ENCODE data around the gene HEMK1.
A peak's percentile ranks its signal among the peaks of the same experiment; 100 is the strongest.

The HEMK1 gene

GRCh38 chr3:50545781-50546180 is 23.5 kb upstream of the HEMK1 start:
- ChIA-PET CTCF (interaction anchor here (1.0 to 18.5 kb wide), 3 partner anchors 9 to 197 kb away, joined by 4 to 257 read pairs (median 8); no protein-coding TSS in a partner anchor), POLR2A (no interaction called here)
- DNase-seq, result no peak
- H3K4me1 ChIP-seq (ENCODE audit: control extremely low read depth in 1 of 4, control insufficient read depth in 4 of 4, insufficient read depth in 4 of 4, low read length in 3 of 4), result peaks cover 0 to 2% (median 0%) of the 10 kb centered on the region in 4 experiments
- peaks cover 0 to 3% (median 0%) of the 10 kb centered on the region in 5 experiments for H3K27me3 ChIP-seq (replicated peaks in 2 of 5; ENCODE audit: control insufficient read depth in 4 of 5, insufficient read depth in 5 of 5, low read length in 4 of 5)
- H3K36me3 ChIP-seq (ENCODE audit: control insufficient read depth in 4 of 4, insufficient read depth in 4 of 4, low read length in 3 of 4), result no peaks in the 10 kb centered on the region
- no peak overlapping the region for H3K27ac ChIP-seq (ENCODE audit: insufficient read depth in 1 of 2, low read depth in 1 of 2, low read length in 2 of 2, poor library complexity in 1 of 2, severe bottlenecking in 2 of 2)
- H3K9me3 ChIP-seq (ENCODE audit: control extremely low read depth in 1 of 5, control insufficient read depth in 4 of 5, insufficient read depth in 2 of 5, low read depth in 1 of 5, low read length in 4 of 5), result no peaks in the 10 kb centered on the region
- WGBS (ENCODE audit: insufficient coverage), result 100% methylated on average over 1 of the region's 1 CpG
- H3K4me3 ChIP-seq (ENCODE audit: control insufficient read depth in 1 of 7, extremely low read depth in 1 of 7, insufficient read depth in 4 of 7, low read depth in 2 of 7, low read length in 6 of 7), result no peak overlapping the region

DNA sequence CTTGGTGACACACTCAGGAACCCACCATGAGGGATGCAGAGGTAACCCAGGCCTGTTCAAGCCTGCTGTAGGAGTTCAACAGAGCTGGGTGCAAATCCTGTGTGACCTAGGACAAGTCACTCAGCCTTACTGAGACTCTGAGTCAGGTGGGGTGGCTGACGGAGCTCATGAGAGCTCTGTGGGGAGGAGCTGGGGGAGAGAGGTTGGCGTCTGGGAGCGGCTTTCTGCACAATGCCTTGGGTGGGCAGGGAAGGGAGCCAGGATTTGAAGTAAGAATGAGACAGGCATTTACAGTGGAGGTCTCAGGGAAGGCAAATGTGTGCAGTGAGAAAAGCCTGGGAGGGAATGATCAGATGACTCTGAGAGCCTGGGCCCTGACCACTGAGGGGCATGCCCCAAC is 20.1 kb upstream of the HEMK1 start:
- Histone ChIP-seq H3K4me3 (ENCODE audit: control insufficient read depth in 1 of 7, extremely low read depth in 1 of 7, insufficient read depth in 4 of 7, low read depth in 2 of 7, low read length in 6 of 7) (no peak overlapping the region), H3K36me3 (ENCODE audit: control insufficient read depth in 4 of 4, insufficient read depth in 4 of 4, low read length in 3 of 4) (no peaks in the 10 kb centered on the region), H3K9me3 (ENCODE audit: control extremely low read depth in 1 of 5, control insufficient read depth in 4 of 5, insufficient read depth in 2 of 5, low read depth in 1 of 5, low read length in 4 of 5) (no peaks in the 10 kb centered on the region), H3K4me1 (ENCODE audit: control extremely low read depth in 1 of 4, control insufficient read depth in 4 of 4, insufficient read depth in 4 of 4, low read length in 3 of 4) (peaks cover 0 to 6% (median 1%) of the 10 kb centered on the region in 4 experiments), H3K27ac (ENCODE audit: insufficient read depth in 1 of 2, low read depth in 1 of 2, low read length in 2 of 2, poor library complexity in 1 of 2, severe bottlenecking in 2 of 2) (no peak overlapping the region), H3K27me3 (replicated peaks in 2 of 5; ENCODE audit: control insufficient read depth in 4 of 5, insufficient read depth in 5 of 5, low read length in 4 of 5) (peaks cover 0 to 3% (median 0%) of the 10 kb centered on the region in 5 experiments)
- ChIA-PET CTCF (interaction anchor here (0.8 to 18.5 kb wide), 19 partner anchors 11 to 830 kb away, joined by 3 to 257 read pairs (median 3); partner anchors contain the start of gene CACNA2D2), POLR2A (no interaction called here)
- no peak for DNase-seq
- WGBS (ENCODE audit: insufficient coverage), result 100% methylated on average over 3 of the region's 3 CpGs

DNA sequence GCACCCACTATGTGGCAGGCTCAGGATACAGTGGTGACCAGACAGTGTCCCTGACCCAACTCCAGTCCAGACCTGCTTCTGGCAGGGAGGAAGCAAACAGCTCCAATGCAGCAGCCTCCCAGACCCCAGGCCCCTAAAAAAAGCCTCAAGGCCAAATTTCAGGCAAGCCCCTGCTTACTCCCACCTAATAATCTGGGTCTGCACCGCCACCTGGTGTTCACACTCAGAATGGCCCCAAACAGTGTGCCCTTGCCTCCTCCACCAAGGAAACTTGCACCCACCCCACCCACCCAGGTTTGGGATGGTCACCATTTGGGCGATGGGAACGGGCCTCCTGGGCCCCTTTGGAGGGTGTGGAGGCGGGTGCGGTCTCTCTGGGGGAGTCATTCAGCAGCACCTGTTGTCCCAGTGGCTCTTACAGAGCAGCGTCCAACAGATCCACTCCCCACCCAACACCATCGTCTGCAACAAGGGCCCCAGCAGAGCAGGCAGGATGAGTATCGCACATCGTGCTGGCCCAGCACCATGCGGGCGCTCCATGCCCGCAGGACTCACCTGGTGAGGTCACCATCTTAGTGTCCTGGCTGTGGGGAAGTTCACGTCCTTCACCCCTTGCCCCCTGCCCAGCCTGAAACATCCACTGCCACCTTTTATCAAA is 19.1 kb upstream of the HEMK1 start:
- POLR2A ChIA-PET, result no interaction called here
- 73% methylated on average over 6 of the region's 13 CpGs for WGBS (ENCODE audit: insufficient coverage)
- peak; percentile 63 to 74 (median 64) for DNase-seq
- Histone ChIP-seq H3K9me3 (ENCODE audit: control extremely low read depth in 1 of 5, control insufficient read depth in 4 of 5, insufficient read depth in 2 of 5, low read depth in 1 of 5, low read length in 4 of 5) (no peaks in the 10 kb centered on the region), H3K4me3 (ENCODE audit: control insufficient read depth in 1 of 7, extremely low read depth in 1 of 7, insufficient read depth in 4 of 7, low read depth in 2 of 7, low read length in 6 of 7) (no peak overlapping the region), H3K27ac (ENCODE audit: insufficient read depth in 1 of 2, low read depth in 1 of 2, low read length in 2 of 2, poor library complexity in 1 of 2, severe bottlenecking in 2 of 2) (no peak overlapping the region), H3K4me1 (ENCODE audit: control extremely low read depth in 1 of 4, control insufficient read depth in 4 of 4, insufficient read depth in 4 of 4, low read length in 3 of 4) (peaks cover 0 to 6% (median 1%) of the 10 kb centered on the region in 4 experiments), H3K27me3 (replicated peaks in 2 of 5; ENCODE audit: control insufficient read depth in 4 of 5, insufficient read depth in 5 of 5, low read length in 4 of 5) (no peaks in the 10 kb centered on the region), H3K36me3 (ENCODE audit: control insufficient read depth in 4 of 4, insufficient read depth in 4 of 4, low read length in 3 of 4) (no peaks in the 10 kb centered on the region)
- CTCF ChIA-PET, result interaction anchor here (0.8 to 18.5 kb wide), 22 partner anchors 8 to 829 kb away, joined by 3 to 257 read pairs (median 4); partner anchors contain the start of gene CISH

DNA sequence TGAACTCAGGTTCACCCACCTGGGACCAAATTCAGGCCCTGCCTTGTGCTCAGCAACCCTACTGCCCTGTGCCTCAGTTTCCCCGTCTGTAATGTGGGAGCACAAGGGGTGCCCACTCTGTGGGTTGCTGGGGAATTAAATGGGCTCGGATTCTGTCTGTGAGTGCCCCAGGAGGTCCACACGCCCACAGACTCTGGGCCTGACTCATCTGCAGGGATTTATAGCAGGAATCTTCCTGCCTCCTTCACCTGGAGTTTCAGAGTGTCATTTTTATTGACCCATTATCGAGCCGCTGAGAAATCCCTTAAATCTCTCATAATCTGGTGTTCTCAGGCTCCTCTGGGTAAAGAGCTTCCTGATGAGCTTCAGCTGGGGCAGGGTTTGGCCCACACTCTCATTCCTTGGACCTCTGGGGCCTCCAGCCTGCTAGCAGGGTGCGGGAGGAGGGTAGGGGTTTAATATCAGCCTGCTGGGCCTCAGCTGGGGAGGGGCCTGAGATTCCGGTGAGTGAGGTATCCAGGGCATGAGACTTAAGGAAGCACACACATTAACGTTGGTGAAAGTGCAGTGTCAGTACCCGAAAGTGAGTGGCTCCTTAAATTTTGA is 18.2 kb upstream of the HEMK1 start:
- DNase-seq, result peak in 2 of 3 donors; percentile 26 to 27
- POLR2A ChIA-PET, result no interaction called here
- 60% methylated on average over 9 of the region's 9 CpGs for WGBS (ENCODE audit: insufficient coverage)
- Histone ChIP-seq H3K4me1 (ENCODE audit: control extremely low read depth in 1 of 4, control insufficient read depth in 4 of 4, insufficient read depth in 4 of 4, low read length in 3 of 4) (peaks cover 0 to 6% (median 1%) of the 10 kb centered on the region in 4 experiments), H3K4me3 (ENCODE audit: control insufficient read depth in 1 of 7, extremely low read depth in 1 of 7, insufficient read depth in 4 of 7, low read depth in 2 of 7, low read length in 6 of 7) (no peak overlapping the region), H3K27me3 (replicated peaks in 2 of 5; ENCODE audit: control insufficient read depth in 4 of 5, insufficient read depth in 5 of 5, low read length in 4 of 5) (no peaks in the 10 kb centered on the region), H3K9me3 (ENCODE audit: control extremely low read depth in 1 of 5, control insufficient read depth in 4 of 5, insufficient read depth in 2 of 5, low read depth in 1 of 5, low read length in 4 of 5) (no peaks in the 10 kb centered on the region), H3K27ac (ENCODE audit: insufficient read depth in 1 of 2, low read depth in 1 of 2, low read length in 2 of 2, poor library complexity in 1 of 2, severe bottlenecking in 2 of 2) (no peak overlapping the region), H3K36me3 (ENCODE audit: control insufficient read depth in 4 of 4, insufficient read depth in 4 of 4, low read length in 3 of 4) (no peaks in the 10 kb centered on the region)
- CTCF ChIA-PET, result interaction anchor here (0.8 to 18.5 kb wide), 15 partner anchors 9 to 213 kb away, joined by 3 to 257 read pairs (median 5); partner anchors contain the start of gene CISH

- H3K27me3 ChIP-seq (replicated peaks in 2 of 5; ENCODE audit: control insufficient read depth in 4 of 5, insufficient read depth in 5 of 5, low read length in 4 of 5), result no peaks in the 10 kb centered on the region
- no peak overlapping the region for H3K4me3 ChIP-seq (ENCODE audit: control insufficient read depth in 1 of 7, extremely low read depth in 1 of 7, insufficient read depth in 4 of 7, low read depth in 2 of 7, low read length in 6 of 7)
- ChIA-PET POLR2A (no interaction called here), CTCF (interaction anchor here (0.8 to 18.5 kb wide), 16 partner anchors 9 to 214 kb away, joined by 3 to 257 read pairs (median 4); partner anchors contain the start of gene CISH)
- peaks cover 0 to 6% (median 1%) of the 10 kb centered on the region in 4 experiments for H3K4me1 ChIP-seq (ENCODE audit: control extremely low read depth in 1 of 4, control insufficient read depth in 4 of 4, insufficient read depth in 4 of 4, low read length in 3 of 4)
- DNase-seq, result peak in 1 of 3 donors; percentile 9
- no peak overlapping the region for H3K27ac ChIP-seq (ENCODE audit: insufficient read depth in 1 of 2, low read depth in 1 of 2, low read length in 2 of 2, poor library complexity in 1 of 2, severe bottlenecking in 2 of 2)
- 100% methylated on average over 5 of the region's 7 CpGs for WGBS (ENCODE audit: insufficient coverage)
- no peaks in the 10 kb centered on the region for H3K36me3 ChIP-seq (ENCODE audit: control insufficient read depth in 4 of 4, insufficient read depth in 4 of 4, low read length in 3 of 4)
- H3K9me3 ChIP-seq (ENCODE audit: control extremely low read depth in 1 of 5, control insufficient read depth in 4 of 5, insufficient read depth in 2 of 5, low read depth in 1 of 5, low read length in 4 of 5), result no peaks in the 10 kb centered on the region
These were observed 17.5 kb upstream of the HEMK1 start for GRCh38 chr3:50551681-50552435.

DNA sequence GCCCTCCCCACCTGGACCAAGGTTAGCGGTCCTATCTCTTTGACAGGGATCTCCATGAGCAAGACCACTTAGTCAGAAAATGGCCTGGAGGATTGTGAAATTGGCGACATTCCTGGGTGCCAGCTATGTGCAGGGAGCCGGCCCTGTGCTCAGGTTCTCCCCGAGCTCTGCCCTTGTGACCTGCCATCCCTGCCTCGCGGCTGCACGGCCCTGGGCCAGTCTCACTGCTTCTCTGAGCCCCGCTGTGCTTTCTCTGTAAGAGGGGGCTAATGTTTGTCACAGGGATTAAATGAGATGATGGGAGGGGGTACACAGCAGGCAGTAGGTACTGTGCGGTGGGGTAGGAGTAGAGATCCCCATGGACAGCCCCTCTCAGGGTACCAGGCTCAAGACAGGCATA is 16.7 kb upstream of the HEMK1 start:
- Histone ChIP-seq H3K27me3 (replicated peaks in 2 of 5; ENCODE audit: control insufficient read depth in 4 of 5, insufficient read depth in 5 of 5, low read length in 4 of 5) (no peaks in the 10 kb centered on the region), H3K36me3 (ENCODE audit: control insufficient read depth in 4 of 4, insufficient read depth in 4 of 4, low read length in 3 of 4) (no peaks in the 10 kb centered on the region), H3K4me3 (ENCODE audit: control insufficient read depth in 1 of 7, extremely low read depth in 1 of 7, insufficient read depth in 4 of 7, low read depth in 2 of 7, low read length in 6 of 7) (no peak overlapping the region), H3K4me1 (ENCODE audit: control extremely low read depth in 1 of 4, control insufficient read depth in 4 of 4, insufficient read depth in 4 of 4, low read length in 3 of 4) (peaks cover 0 to 6% (median 1%) of the 10 kb centered on the region in 4 experiments), H3K9me3 (ENCODE audit: control extremely low read depth in 1 of 5, control insufficient read depth in 4 of 5, insufficient read depth in 2 of 5, low read depth in 1 of 5, low read length in 4 of 5) (no peaks in the 10 kb centered on the region), H3K27ac (ENCODE audit: insufficient read depth in 1 of 2, low read depth in 1 of 2, low read length in 2 of 2, poor library complexity in 1 of 2, severe bottlenecking in 2 of 2) (no peak overlapping the region)
- POLR2A ChIA-PET, result no interaction called here
- WGBS (ENCODE audit: insufficient coverage), result 95% methylated on average over 9 of the region's 9 CpGs
- no peak for DNase-seq
- CTCF ChIA-PET, result interaction anchor here (0.9 to 18.5 kb wide), 6 partner anchors 10 to 120 kb away, joined by 3 to 257 read pairs (median 12); partner anchors contain the start of gene CISH

All from common myeloid progenitor, CD34-positive (primary cell).